ENCODE data around the gene PRKAA2. TPM values are rescaled to one million over a fixed set of nuclear protein-coding genes. Genes with fewer than 3 reads are reported as not detected.

PRKAA2 gene
- total RNA-seq, 1 donor from 2014 or later, result 4.8 TPM

DNA sequence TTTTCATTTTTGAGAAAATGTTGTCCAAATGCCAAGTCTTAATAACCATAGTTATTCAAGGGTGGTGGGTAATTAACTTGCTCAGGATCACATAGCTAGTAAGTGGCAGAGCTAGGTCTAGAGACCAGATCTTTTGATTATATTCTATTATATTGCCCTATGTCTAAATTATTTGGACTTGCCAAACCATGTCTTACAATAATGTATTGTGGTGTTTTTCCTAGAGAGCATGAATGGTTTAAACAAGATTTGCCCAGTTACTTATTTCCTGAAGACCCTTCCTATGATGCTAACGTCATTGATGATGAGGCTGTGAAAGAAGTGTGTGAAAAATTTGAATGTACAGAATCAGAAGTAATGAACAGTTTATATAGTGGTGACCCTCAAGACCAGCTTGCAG, 58.6 kb downstream of the PRKAA2 start:
- H3K36me3 Mint-ChIP-seq (ENCODE audit: low read depth), result peaks cover 32% of the 10 kb centered on the region
- no peaks in the 10 kb centered on the region for H3K27me3 Mint-ChIP-seq (ENCODE audit: low read depth)
- TF ChIP-seq, protein P1, sequence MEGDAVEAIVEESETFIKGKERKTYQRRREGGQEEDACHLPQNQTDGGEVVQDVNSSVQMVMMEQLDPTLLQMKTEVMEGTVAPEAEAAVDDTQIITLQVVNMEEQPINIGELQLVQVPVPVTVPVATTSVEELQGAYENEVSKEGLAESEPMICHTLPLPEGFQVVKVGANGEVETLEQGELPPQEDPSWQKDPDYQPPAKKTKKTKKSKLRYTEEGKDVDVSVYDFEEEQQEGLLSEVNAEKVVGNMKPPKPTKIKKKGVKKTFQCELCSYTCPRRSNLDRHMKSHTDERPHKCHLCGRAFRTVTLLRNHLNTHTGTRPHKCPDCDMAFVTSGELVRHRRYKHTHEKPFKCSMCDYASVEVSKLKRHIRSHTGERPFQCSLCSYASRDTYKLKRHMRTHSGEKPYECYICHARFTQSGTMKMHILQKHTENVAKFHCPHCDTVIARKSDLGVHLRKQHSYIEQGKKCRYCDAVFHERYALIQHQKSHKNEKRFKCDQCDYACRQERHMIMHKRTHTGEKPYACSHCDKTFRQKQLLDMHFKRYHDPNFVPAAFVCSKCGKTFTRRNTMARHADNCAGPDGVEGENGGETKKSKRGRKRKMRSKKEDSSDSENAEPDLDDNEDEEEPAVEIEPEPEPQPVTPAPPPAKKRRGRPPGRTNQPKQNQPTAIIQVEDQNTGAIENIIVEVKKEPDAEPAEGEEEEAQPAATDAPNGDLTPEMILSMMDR (conservative IDR thresholded peaks at IDR 0.05), result no peak
- peaks cover 16% of the 10 kb centered on the region for H3K9me3 Mint-ChIP-seq
- no peak for DNase-seq (ENCODE audit: low read depth, low spot score)
- H3K27ac Mint-ChIP-seq (ENCODE audit: unreplicated experiment), result no peak overlapping the region
- no peaks in the 10 kb centered on the region for H3K4me1 Mint-ChIP-seq
- no peak overlapping the region for H3K4me3 Mint-ChIP-seq

DNA sequence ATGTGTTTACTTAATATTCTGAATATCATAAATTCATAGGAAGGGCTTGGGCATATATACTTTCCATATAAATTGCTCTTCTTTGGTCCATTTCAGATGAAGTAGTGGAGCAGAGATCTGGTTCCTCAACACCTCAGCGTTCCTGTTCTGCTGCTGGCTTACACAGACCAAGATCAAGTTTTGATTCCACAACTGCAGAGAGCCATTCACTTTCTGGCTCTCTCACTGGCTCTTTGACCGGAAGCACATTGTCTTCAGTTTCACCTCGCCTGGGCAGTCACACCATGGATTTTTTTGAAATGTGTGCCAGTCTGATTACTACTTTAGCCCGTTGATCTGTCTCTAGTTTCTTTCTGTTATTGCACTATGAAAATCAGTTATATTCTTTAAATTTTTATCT, 62.3 kb downstream of the PRKAA2 start:
- Mint-ChIP-seq H3K9me3 (peaks cover 11% of the 10 kb centered on the region), H3K4me1 (no peaks in the 10 kb centered on the region), H3K27ac (ENCODE audit: unreplicated experiment) (no peak overlapping the region), H3K27me3 (ENCODE audit: low read depth) (no peaks in the 10 kb centered on the region), H3K36me3 (ENCODE audit: low read depth) (peaks cover 21% of the 10 kb centered on the region), H3K4me3 (no peak overlapping the region)
- TF ChIP-seq, protein P1 (conservative IDR thresholded peaks at IDR 0.05), result no peak
- no peak for DNase-seq (ENCODE audit: low read depth, low spot score)

DNA sequence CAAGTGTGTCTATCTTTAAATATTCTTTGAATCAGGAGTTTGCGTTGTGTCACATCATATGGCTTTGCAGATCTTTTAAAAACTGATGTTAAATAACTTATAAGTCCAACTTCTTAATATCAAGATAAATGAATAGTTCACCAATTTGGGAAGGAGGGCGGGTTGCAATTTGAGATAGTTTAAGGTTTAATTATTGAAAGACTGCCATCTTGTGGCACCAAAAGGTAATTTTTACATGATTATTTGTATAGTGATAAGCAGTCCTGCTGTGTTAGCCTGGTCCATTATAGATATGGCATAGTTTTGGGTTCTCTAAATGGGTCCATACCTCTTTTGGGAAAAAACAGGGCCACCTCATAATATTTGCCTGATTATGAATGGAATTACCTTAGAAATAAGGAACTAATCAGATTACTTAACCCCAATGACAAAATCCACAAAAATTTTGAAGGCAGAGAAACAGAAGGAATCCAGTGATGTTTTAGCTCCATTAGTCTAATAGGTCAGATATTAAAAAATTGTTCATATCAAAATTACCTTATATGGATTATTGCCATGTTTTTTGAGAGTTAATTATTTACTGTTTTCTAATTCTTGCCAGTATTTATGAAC, 64.3 kb downstream of the PRKAA2 start:
- Mint-ChIP-seq H3K27ac (ENCODE audit: unreplicated experiment) (no peak overlapping the region), H3K27me3 (ENCODE audit: low read depth) (no peaks in the 10 kb centered on the region), H3K36me3 (ENCODE audit: low read depth) (peaks cover 8% of the 10 kb centered on the region), H3K9me3 (no peaks in the 10 kb centered on the region), H3K4me3 (no peak overlapping the region), H3K4me1 (no peaks in the 10 kb centered on the region)
- DNase-seq (ENCODE audit: low read depth, low spot score), result no peak
- TF ChIP-seq, protein P1 (conservative IDR thresholded peaks at IDR 0.05), result peak; percentile 81

DNA sequence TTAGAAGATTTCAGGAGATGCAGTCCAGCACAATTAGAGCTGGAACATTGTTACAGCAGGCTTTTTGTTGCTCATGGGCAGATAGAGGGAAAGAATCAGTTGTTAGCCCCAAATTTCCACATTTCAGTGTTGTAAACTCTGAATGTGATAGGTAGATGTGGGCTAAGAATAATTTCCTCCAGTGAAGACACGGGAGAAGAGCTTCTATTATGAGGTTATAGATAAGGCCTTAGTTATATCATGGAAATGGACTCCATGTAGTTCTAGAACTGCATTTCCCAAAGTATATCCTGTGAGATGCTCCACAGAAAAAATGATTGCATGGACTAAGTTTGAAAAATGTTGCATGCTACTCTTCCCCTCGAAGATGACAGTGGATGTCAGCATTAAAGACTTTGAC, 64.9 kb downstream of the PRKAA2 start:
- no peak for DNase-seq (ENCODE audit: low read depth, low spot score)
- Mint-ChIP-seq H3K4me1 (no peaks in the 10 kb centered on the region), H3K4me3 (no peak overlapping the region), H3K9me3 (no peaks in the 10 kb centered on the region), H3K27me3 (ENCODE audit: low read depth) (no peaks in the 10 kb centered on the region), H3K27ac (ENCODE audit: unreplicated experiment) (no peak overlapping the region), H3K36me3 (ENCODE audit: low read depth) (peaks cover 3% of the 10 kb centered on the region)
- TF ChIP-seq, protein P1 (conservative IDR thresholded peaks at IDR 0.05), result no peak

DNA sequence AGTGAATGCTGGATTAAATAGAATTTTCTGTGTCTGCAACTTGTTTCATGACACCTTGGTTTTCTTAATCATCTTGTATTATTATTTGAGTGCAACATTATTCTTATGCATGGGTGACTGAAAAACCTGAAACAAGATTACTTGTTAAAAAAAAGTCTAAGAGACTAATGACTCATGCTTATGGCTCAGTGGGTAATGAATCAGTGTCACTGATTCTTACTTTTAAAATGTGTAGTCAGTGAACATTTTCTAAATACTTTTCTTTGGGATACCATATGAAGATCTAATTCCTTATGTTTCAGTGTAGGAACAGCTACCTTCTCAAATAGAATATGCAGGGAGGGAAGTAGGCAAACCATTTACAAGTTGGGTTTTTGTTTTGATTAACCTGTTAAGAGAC, 65.5 kb downstream of the PRKAA2 start:
- H3K9me3 Mint-ChIP-seq, result no peaks in the 10 kb centered on the region

More for the DNA sequence above, 65.5 kb downstream of the PRKAA2 start:
- Mint-ChIP-seq H3K36me3 (ENCODE audit: low read depth) (peaks cover 3% of the 10 kb centered on the region), H3K27ac (ENCODE audit: unreplicated experiment) (no peak overlapping the region), H3K4me1 (no peaks in the 10 kb centered on the region), H3K27me3 (ENCODE audit: low read depth) (no peaks in the 10 kb centered on the region), H3K4me3 (no peak overlapping the region)
- TF ChIP-seq, protein P1 (conservative IDR thresholded peaks at IDR 0.05), result no peak
- DNase-seq (ENCODE audit: low read depth, low spot score), result no peak

Measured in neural crest cell (in vitro differentiated cells).